Cardiac muscle cell (in vitro differentiated cells and primary cell): ENCODE results near the gene APP. TPM values are rescaled to one million over a fixed set of nuclear protein-coding genes. Genes with fewer than 3 reads are reported as not detected.

ENCODE experiments used
- DNase-seq, 2 donors: peaks; one replicate each; pipeline versions ENCODE4 v3.0.0 to v3.0.0-alpha.2; 2010 to 2017; ENCODE audit warnings: low read depth in 1 of 2, low spot score in 1 of 2
- H3K27ac ChIP-seq: fragments of 200-600 bp; sonication (generic); 2 replicates; pipeline ENCODE4 v1.5.1; 2016
- H3K27me3 ChIP-seq: fragments of 200-600 bp; sonication (generic); 2 replicates; pipeline ENCODE4 v1.6.0; 2016; ENCODE audit warnings: control low read depth
- H3K36me3 ChIP-seq: fragments of 200-600 bp; sonication (generic); 2 replicates; pipeline ENCODE4 v1.5.1; 2016; ENCODE audit warnings: control low read depth
- H3K4me1 ChIP-seq: fragments of 200-600 bp; sonication (generic); 2 replicates; pipeline ENCODE4 v1.8.1; 2017; ENCODE audit warnings: low read depth, mild to moderate bottlenecking, mixed run types
- H3K4me3 ChIP-seq: fragments of 200-600 bp; sonication (generic); 2 replicates; pipeline ENCODE4 v1.5.1; 2016; ENCODE audit warnings: mild to moderate bottlenecking
- H3K9me3 ChIP-seq: fragments of 200-600 bp; sonication (generic); 2 replicates; pipeline ENCODE4 v1.5.1; 2017; ENCODE audit warnings: low read depth, mild to moderate bottlenecking, control low read depth
- polyA plus RNA-seq: library from polyadenylated mRNA; unstranded; fragments of >200 nt; fragmentation: Nextera tagmentation; extraction: Ambion mirVana; gene quantifications from 2 replicates; pipeline ENCODE4 v1.2.1, GENCODE V29; 2016
- total RNA-seq: library from RNA; depleted of rRNA; stranded (reverse); fragments of >200 nt; gene quantifications from 2 replicates; pipeline ENCODE4 v1.2.3, GENCODE V29; 2016
- TF ChIP-seq, protein P1 (sequence below): IDR thresholded peaks from 2 replicates; pipeline ENCODE4 v1.5.1; 2012; ENCODE audit warnings: low read depth, mild to moderate bottlenecking, low read length

Gene APP
- total and polyA plus RNA-seq, 2 experiments from 2014 or later: 31.8 to 359 TPM

DNA sequence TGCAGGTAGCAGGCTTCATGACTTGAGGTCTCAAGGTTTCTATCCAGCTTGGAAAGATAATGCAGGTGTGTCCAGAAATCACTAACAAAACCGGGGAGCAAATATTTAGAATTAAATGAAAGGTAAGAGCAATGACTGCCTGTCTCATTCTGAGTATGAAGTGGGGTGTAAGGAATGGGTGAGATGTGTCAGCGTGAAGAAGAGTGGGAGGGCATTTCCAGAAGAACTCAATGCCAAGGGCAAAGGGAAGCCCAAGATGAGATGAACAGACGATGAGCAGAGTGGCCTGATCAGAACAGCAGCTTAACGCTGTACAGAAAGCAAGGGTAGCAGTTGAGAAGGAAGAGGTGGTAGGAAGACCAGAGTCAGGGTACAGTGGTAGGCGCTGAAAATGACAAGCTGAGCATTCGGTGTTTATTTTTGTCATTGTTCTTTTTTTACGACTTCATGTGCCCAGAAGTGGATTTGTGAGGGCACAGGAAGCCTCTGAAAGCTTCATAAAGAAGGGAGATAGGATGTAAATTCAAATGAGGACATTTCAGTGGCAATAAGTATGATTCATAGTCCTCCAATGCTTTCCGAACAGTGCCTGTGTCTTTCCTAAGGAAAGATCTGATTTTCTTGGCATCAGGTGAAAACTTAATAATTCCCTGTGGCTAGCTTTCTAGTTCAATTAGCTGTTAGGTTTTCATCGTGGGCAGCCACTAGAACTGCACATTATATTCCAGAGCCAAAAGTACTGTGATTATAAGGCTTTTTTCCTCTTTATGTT lies 190.5 kb downstream of the APP start:
- H3K27me3 ChIP-seq: no peaks in the 10 kb centered on the region
- no peaks in the 10 kb centered on the region for H3K9me3 ChIP-seq
- no peaks in the 10 kb centered on the region for H3K4me1 ChIP-seq
- no peak overlapping the region for H3K27ac ChIP-seq
- DNase-seq: no peak
- H3K4me3 ChIP-seq: no peak overlapping the region
- TF ChIP-seq, protein P1, sequence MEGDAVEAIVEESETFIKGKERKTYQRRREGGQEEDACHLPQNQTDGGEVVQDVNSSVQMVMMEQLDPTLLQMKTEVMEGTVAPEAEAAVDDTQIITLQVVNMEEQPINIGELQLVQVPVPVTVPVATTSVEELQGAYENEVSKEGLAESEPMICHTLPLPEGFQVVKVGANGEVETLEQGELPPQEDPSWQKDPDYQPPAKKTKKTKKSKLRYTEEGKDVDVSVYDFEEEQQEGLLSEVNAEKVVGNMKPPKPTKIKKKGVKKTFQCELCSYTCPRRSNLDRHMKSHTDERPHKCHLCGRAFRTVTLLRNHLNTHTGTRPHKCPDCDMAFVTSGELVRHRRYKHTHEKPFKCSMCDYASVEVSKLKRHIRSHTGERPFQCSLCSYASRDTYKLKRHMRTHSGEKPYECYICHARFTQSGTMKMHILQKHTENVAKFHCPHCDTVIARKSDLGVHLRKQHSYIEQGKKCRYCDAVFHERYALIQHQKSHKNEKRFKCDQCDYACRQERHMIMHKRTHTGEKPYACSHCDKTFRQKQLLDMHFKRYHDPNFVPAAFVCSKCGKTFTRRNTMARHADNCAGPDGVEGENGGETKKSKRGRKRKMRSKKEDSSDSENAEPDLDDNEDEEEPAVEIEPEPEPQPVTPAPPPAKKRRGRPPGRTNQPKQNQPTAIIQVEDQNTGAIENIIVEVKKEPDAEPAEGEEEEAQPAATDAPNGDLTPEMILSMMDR: no peak
- peaks cover 25% of the 10 kb centered on the region for H3K36me3 ChIP-seq

- TF ChIP-seq, protein P1: no peak
- Histone ChIP-seq H3K27ac (no peak overlapping the region), H3K4me3 (no peak overlapping the region)
Observed at GRCh38 chr21:25977068-25977611, 193.4 kb downstream of the APP start.

GRCh38 chr21:25974964-25975363 lies 195.6 kb downstream of the APP start:
- Histone ChIP-seq H3K27me3 (no peaks in the 10 kb centered on the region), H3K36me3 (peaks cover 36% of the 10 kb centered on the region), H3K4me3 (no peak overlapping the region), H3K27ac (no peak overlapping the region), H3K9me3 (no peaks in the 10 kb centered on the region), H3K4me1 (no peaks in the 10 kb centered on the region)
- TF ChIP-seq, protein P1: no peak
- DNase-seq: no peak

More at GRCh38 chr21:25977068-25977611, 193.4 kb downstream of the APP start:
- Histone ChIP-seq H3K27me3 (no peaks in the 10 kb centered on the region), H3K9me3 (no peaks in the 10 kb centered on the region), H3K36me3 (peaks cover 37% of the 10 kb centered on the region), H3K4me1 (no peaks in the 10 kb centered on the region)
- no peak for DNase-seq

DNA sequence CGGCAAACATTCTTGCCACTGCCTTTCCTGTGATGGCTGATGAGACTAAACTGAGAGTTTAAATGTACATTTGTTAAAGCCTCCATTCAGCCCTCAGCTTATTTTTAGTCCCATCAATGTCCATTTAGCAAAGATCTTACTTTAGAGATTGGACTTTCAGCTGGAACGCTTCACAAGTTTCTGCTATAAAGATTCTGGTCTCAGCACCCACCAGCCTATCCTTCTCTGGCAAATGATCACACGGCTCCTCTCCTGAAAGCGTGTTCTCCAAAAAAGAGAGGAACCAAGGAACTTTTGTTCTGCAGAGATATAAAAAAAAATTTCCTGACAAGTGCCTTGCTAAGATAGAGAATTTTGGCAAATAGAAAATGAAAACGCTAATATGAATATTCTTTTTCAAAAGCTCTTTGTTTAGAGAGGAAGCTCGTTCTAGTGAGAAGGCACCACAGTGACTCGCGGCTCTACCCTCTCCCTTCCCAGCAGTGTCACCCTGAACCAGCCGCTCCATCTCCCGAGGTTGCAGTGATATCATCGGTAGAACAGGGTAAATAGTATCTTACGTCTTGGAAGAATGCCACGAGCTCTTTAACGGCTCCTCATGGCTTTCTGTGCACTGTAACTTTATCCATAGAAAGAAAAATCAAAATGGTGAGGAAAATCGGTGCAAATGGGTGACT lies 200.2 kb downstream of the APP start:
- Histone ChIP-seq H3K4me1 (peaks cover 5% of the 10 kb centered on the region), H3K27ac (no peak overlapping the region), H3K9me3 (no peaks in the 10 kb centered on the region), H3K27me3 (no peaks in the 10 kb centered on the region), H3K4me3 (no peak overlapping the region), H3K36me3 (peaks cover 25% of the 10 kb centered on the region)
- DNase-seq: peak in 1 of 2 donors; percentile 63
- TF ChIP-seq, protein P1: no peak

DNA sequence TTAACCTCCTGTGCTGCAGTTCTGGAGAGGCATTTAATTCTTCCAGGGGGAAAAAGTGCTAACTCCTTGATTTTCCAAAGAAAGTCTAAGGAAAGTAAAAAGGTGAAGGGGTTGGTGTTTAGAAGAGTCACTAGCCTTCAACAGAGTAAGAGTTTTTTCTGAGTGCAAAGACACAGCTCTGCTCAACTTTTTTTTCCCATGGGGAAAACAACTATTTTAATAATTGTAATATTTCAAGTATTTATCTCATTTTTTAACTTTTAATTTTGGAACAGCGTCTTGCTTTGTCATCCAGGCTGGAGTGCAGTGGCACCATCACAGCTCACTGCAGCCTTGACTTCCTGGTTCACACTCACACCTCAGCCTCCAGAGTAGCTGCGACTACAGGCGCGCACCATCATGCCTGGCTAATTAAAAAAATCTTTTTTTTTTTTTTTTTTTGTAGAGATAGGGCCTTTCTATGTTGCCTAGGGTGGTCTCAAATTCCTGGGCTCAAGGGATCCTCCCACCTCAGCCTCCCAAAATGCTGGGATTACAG lies 202.6 kb downstream of the APP start:
- Histone ChIP-seq H3K36me3 (peaks cover 6% of the 10 kb centered on the region), H3K4me1 (peaks cover 5% of the 10 kb centered on the region), H3K27ac (peak overlapping the region; percentile 80), H3K4me3 (no peak overlapping the region), H3K9me3 (no peaks in the 10 kb centered on the region), H3K27me3 (no peaks in the 10 kb centered on the region)
- DNase-seq: no peak
- TF ChIP-seq, protein P1: no peak
